Measurements from ENCODE around the gene ZDHHC7.

Gene ZDHHC7

DNA sequence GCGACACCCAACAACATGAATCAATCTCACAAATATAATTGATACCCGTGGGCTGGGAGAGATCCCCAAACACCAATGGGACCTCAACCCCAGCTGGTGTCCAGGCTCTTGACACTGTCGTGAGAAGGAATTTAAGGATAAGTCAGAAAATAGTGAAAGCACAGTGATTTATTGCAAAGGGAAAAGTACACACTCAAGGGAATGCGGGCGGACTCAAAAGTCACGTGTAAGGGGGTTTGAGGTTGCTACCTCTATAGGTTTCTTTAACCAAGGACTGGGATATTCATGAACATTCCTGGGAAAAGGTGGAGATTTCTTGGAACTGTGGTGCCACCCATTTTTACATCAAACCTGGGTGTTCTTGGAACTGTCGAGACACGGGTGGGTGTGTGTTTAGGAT, 6.3 kb upstream of the ZDHHC7 start:
- TF ChIP-seq, protein P1, sequence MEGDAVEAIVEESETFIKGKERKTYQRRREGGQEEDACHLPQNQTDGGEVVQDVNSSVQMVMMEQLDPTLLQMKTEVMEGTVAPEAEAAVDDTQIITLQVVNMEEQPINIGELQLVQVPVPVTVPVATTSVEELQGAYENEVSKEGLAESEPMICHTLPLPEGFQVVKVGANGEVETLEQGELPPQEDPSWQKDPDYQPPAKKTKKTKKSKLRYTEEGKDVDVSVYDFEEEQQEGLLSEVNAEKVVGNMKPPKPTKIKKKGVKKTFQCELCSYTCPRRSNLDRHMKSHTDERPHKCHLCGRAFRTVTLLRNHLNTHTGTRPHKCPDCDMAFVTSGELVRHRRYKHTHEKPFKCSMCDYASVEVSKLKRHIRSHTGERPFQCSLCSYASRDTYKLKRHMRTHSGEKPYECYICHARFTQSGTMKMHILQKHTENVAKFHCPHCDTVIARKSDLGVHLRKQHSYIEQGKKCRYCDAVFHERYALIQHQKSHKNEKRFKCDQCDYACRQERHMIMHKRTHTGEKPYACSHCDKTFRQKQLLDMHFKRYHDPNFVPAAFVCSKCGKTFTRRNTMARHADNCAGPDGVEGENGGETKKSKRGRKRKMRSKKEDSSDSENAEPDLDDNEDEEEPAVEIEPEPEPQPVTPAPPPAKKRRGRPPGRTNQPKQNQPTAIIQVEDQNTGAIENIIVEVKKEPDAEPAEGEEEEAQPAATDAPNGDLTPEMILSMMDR (IDR thresholded peaks at IDR 0.05; ENCODE audit: low read depth, low read length): no peak
- no peak for DNase-seq (ENCODE audit: extremely low read depth, low read depth)

DNA sequence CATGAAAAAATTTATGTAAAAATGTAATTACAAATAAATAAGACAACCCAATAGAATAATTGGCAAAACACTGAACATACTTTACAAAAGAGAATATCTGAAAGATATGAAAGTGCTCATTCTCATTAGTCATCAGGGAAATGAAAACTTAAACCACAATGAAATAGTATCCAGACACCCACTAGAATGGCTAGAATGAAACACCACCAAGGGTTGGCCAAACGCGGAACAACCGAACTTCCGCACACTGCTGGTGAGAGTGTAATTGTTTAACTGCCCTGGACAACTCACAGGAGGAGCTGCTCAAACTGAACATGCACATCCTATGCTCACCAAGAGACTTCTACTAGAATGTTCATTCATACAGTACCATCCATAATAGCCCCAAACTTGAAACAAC, 5.8 kb upstream of the ZDHHC7 start:
- TF ChIP-seq, protein P1 (IDR thresholded peaks at IDR 0.05; ENCODE audit: low read depth, low read length): no peak
- no peak for DNase-seq (ENCODE audit: extremely low read depth, low read depth)

DNA sequence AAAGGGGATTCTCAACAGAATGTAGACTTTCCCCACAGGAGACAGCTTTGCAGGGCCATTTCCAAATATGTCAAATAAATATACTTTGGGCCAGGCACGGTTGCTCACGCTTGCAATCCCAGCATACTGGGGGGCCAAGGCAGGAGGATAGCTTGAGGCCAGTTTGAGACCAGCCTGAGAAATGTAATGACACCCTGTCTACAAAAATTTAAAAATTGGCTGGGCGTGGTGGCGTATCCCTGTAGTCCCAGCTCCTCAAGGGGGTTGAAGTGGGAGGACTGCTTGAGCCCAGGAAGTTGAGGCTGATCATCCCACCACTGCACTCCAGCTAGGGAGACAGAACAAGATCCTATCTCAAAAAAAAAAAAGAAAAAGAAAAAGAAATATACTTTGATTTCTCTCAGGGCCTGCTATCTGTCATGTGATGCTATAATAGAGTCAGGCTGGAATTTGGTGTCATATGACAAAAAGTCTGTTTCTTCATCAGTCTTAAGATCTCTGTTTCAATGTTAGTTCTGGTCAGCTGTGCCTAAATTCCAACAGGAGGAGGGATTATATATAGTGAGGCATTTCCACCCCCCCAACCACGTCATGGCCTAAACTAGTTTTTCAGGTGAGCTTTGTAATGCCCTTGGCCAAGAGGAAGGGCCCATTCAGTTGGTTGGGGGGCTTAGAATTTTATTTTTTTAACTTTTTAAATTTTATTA, 4.3 kb upstream of the ZDHHC7 start:
- TF ChIP-seq, protein P1 (IDR thresholded peaks at IDR 0.05; ENCODE audit: low read depth, low read length): no peak
- DNase-seq (ENCODE audit: extremely low read depth, low read depth): no peak

GRCh38 chr16:85014311-85014710, 3.0 kb upstream of the ZDHHC7 start:
- TF ChIP-seq, protein P1 (IDR thresholded peaks at IDR 0.05; ENCODE audit: low read depth, low read length): no peak
- no peak for DNase-seq (ENCODE audit: extremely low read depth, low read depth)

DNA sequence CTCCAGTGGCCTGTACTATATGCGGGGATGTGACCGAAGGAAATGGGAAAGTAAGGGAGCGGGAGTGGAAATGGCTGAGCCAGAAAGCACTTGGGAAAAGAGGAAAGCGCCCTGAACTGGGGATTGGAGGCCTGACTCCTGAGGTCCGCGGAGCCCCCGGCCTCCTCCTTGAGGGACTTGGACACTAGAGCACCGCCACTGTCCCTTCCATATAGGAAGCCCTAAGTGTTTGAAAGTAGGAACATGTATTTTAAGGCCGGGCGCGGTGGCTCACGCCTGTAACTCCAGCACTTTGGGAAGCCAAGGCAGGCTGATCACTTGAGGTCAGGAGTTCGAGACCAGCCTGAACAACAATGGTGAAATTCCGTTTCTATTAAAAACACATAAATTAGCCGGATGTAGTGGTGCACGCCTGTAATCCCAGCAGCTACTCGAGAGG, 530 bp upstream of the ZDHHC7 start:
- TF ChIP-seq, protein P1 (IDR thresholded peaks at IDR 0.05; ENCODE audit: low read depth, low read length): no peak
- DNase-seq (ENCODE audit: extremely low read depth, low read depth): no peak

GRCh38 chr16:85010446-85010930, 847 bp downstream of the ZDHHC7 start:
- TF ChIP-seq, protein P1 (IDR thresholded peaks at IDR 0.05; ENCODE audit: low read depth, low read length): no peak
- DNase-seq (ENCODE audit: extremely low read depth, low read depth): no peak

DNA sequence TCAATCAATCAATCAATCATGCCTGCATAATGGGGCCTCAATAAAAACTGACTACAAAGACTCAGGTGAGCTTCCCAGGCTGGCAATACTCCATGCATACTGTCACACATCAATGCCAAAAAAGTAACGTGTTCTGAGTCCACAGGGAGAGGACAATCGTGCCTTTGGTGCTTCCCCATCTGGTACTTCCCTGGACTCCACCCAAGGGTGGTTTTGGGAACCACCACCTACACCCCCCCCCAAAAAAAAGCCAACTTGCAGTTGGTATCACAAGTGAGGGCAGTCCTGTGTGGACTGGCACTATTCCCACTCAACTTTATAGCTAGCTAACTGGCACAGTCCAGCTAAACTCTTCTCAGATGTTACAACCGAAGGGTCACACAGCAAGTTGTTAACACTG, 3.1 kb downstream of the ZDHHC7 start:
- TF ChIP-seq, protein P1 (IDR thresholded peaks at IDR 0.05; ENCODE audit: low read depth, low read length): no peak
- no peak for DNase-seq (ENCODE audit: extremely low read depth, low read depth)
